Liver (tissue), 9 donors: ENCODE data around the gene MTFR1L. TPM values are rescaled to one million over a fixed set of nuclear protein-coding genes. Genes with fewer than 3 reads are reported as not detected.

Experiments
- DNase-seq: peaks from one replicate; pipeline ENCODE4 v3.0.0-alpha.2; 2017; ENCODE audit warnings: low spot score
- H3K27ac ChIP-seq, 2 donors: one replicate each; pipeline ENCODE4 v1.7.0; 2013; ENCODE audit warnings: inconsistent platforms in 2 of 2, low read length in 2 of 2, control low read depth in 1 of 2, low read depth in 1 of 2, mild to moderate bottlenecking in 1 of 2
- H3K27me3 ChIP-seq, 4 donors: one replicate each; pipeline versions ENCODE4 v1.6.1 to v1.7.0; 2013; ENCODE audit warnings: low read length in 3 of 4, inconsistent platforms in 1 of 4, mild to moderate bottlenecking in 1 of 4, moderate library complexity in 1 of 4; ENCODE audit not compliant: control insufficient read depth in 4 of 4, insufficient read depth in 4 of 4
- H3K36me3 ChIP-seq, 4 donors: one replicate each; pipeline versions ENCODE4 v1.6.1 to v1.7.0; 2013; ENCODE audit warnings: low read length in 3 of 4, mild to moderate bottlenecking in 3 of 4, low read depth in 1 of 4, moderate library complexity in 1 of 4; ENCODE audit not compliant: control insufficient read depth in 4 of 4, insufficient read depth in 3 of 4
- H3K4me1 ChIP-seq, 4 donors: one replicate each; pipeline versions ENCODE4 v1.6.1 to v1.7.0; 2013; ENCODE audit warnings: low read length in 3 of 4, mild to moderate bottlenecking in 3 of 4, moderate library complexity in 1 of 4; ENCODE audit not compliant: control insufficient read depth in 4 of 4, insufficient read depth in 4 of 4
- H3K4me3 ChIP-seq, 3 donors: one replicate each; pipeline versions ENCODE4 v1.6.1 to v1.7.0; 2013; ENCODE audit warnings: low read length in 3 of 3, control low read depth in 1 of 3, low read depth in 1 of 3, mild to moderate bottlenecking in 1 of 3
- H3K9ac ChIP-seq, 2 donors: one replicate each; pipeline ENCODE4 v1.7.0; 2013; ENCODE audit warnings: low read length in 2 of 2, mild to moderate bottlenecking in 2 of 2, moderate library complexity in 2 of 2, control low read depth in 1 of 2, low read depth in 1 of 2
- H3K9me3 ChIP-seq, 4 donors: one replicate each; pipeline versions ENCODE4 v1.6.1 to v1.7.0; 2013; ENCODE audit warnings: low read length in 3 of 4; ENCODE audit not compliant: control insufficient read depth in 4 of 4
- EGR1 ChIP-seq, 2 donors: IDR thresholded peaks; 2 replicates each; pipeline ENCODE4 v1.6.1; 2016 to 2018; ENCODE audit warnings: antibody characterized with exemption in 2 of 2, low read depth in 2 of 2
- FOXA1 ChIP-seq: IDR thresholded peaks from 2 replicates; pipeline ENCODE4 v1.6.1; 2016; ENCODE audit warnings: antibody characterized with exemption
- FOXA2 ChIP-seq: IDR thresholded peaks from 2 replicates; pipeline ENCODE4 v1.6.1; 2016; ENCODE audit warnings: antibody characterized with exemption
- GABPA ChIP-seq, 2 donors: IDR thresholded peaks in 1 of 2; conservative IDR thresholded peaks in 1 of 2; 2 replicates each; pipeline ENCODE4 v1.6.1; 2016; ENCODE audit warnings: antibody characterized with exemption in 2 of 2, mild to moderate bottlenecking in 1 of 2, moderate library complexity in 1 of 2
- HNF4A ChIP-seq, 2 donors: conservative IDR thresholded peaks; 2 replicates each; pipeline ENCODE4 v1.6.1; 2016; ENCODE audit warnings: antibody characterized with exemption in 2 of 2, mild to moderate bottlenecking in 2 of 2
- HNF4G ChIP-seq: IDR thresholded peaks from 2 replicates; pipeline ENCODE4 v1.6.1; 2016; ENCODE audit warnings: antibody characterized with exemption
- JUND ChIP-seq, 2 donors: IDR thresholded peaks; 2 replicates each; pipeline ENCODE4 v1.6.1; 2016; ENCODE audit warnings: antibody characterized with exemption in 2 of 2
- NR2F2 ChIP-seq: IDR thresholded peaks from 2 replicates; pipeline ENCODE4 v1.6.1; 2016; ENCODE audit warnings: antibody characterized with exemption
- RAD21 ChIP-seq, 2 donors: IDR thresholded peaks; 2 replicates each; pipeline ENCODE4 v1.6.1; 2016; ENCODE audit warnings: antibody characterized with exemption in 2 of 2, mild to moderate bottlenecking in 2 of 2
- RXRA ChIP-seq, 2 donors: IDR thresholded peaks; 2 replicates each; pipeline ENCODE4 v1.6.1; 2017 to 2018; ENCODE audit warnings: antibody characterized with exemption in 2 of 2, mild to moderate bottlenecking in 1 of 2
- SP1 ChIP-seq: IDR thresholded peaks from 2 replicates; pipeline ENCODE4 v1.6.1; 2018; ENCODE audit warnings: antibody characterized with exemption, mild to moderate bottlenecking
- TAF1 ChIP-seq: conservative IDR thresholded peaks from 2 replicates; pipeline ENCODE4 v1.6.1; 2016; ENCODE audit warnings: antibody characterized with exemption, mild to moderate bottlenecking
- YY1 ChIP-seq: IDR thresholded peaks from 2 replicates; pipeline ENCODE4 v1.6.1; 2016; ENCODE audit warnings: antibody characterized with exemption, mild to moderate bottlenecking
- WGBS: extraction: QIAGEN DNeasy Blood & Tissue Kit; methylation state at CpG from one replicate; pipeline ENCODE4 v1.1.7; 2013; 5-methylcytosine and 5-hydroxymethylcytosine counted together
- polyA plus RNA-seq, 2 donors: library from polyadenylated mRNA; stranded (reverse) in 1 of 2; unstranded in 1 of 2; fragments of 200-250 nt in 1 of 2; fragments of >200 nt in 1 of 2; fragmentation: Nextera tagmentation in 1 of 2; extraction: Ambion mirVana in 1 of 2; gene quantifications; one replicate each; pipeline versions ENCODE4 v1.2.1 to v1.2.3, GENCODE V29; 2013 to 2015
- total RNA-seq, 2 donors: library from RNA; depleted of rRNA; stranded (reverse); fragments of >200 nt; gene quantifications; one replicate each; pipeline ENCODE4 v1.2.3, GENCODE V29; 2014
- TF ChIP-seq, protein P1 (sequence below): IDR thresholded peaks from 2 replicates; pipeline ENCODE4 v1.6.1; 2016; ENCODE audit warnings: antibody characterized with exemption
- TF ChIP-seq, protein P2 (sequence below): IDR thresholded peaks from 2 replicates; pipeline ENCODE4 v1.6.1; 2016; ENCODE audit warnings: antibody characterized with exemption
- TF ChIP-seq, protein P3 (sequence below): IDR thresholded peaks from 2 replicates; pipeline ENCODE4 v1.6.1; 2016; ENCODE audit warnings: antibody characterized with exemption
- TF ChIP-seq, protein P4 (sequence below): IDR thresholded peaks from 2 replicates; pipeline ENCODE4 v1.6.1; 2016; ENCODE audit warnings: antibody characterized with exemption, mild to moderate bottlenecking
- TF ChIP-seq, protein P5 (sequence below): fragments of 150-350 bp; IDR thresholded peaks from 2 replicates; pipeline ENCODE4 v1.5.1; 2017; ENCODE audit warnings: improper control_type of control experiment, low read depth, low read length; ENCODE audit not compliant: missing input control
- donor health status: healthy.
- donor health status: healthy.
- donor health status: healthy.
- donor health status: healthy.
- donor health status: healthy.

The MTFR1L gene
- total and polyA plus RNA-seq, 4 donors: 22.5 to 48.4 (median 40.2) TPM

DNA sequence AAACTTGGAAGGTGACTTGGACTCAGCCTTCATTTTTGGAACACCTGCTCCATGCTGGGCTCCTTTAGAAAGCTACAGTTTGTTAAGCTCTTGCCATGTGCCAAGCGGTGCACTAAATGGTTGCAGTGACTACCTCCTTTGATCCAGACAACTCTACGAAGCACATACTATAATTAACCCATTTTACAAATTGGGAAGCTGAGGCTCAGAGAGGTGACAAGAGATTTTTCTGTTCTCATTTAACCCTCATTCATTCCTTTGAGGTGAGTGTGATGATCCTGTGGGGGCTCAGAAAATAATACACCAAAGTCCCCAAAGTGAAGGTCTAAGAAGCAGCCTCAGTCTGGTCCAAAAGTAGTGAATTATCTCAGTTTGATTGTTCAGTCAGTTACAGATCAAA lies 57.4 kb downstream of the MTFR1L start:
- 94% methylated on average over 2 of the region's 2 CpGs for WGBS
- no peak overlapping the region for H3K27ac ChIP-seq
- H3K9ac ChIP-seq: no peak overlapping the region
- H3K9me3 ChIP-seq: no peaks in the 10 kb centered on the region
- DNase-seq: no peak
- TF ChIP-seq EGR1 (IDR thresholded peaks at IDR 0.05; ENCODE audit: low read depth in 2 of 2) (no peak), HNF4G (no peak), YY1 (no peak), NR2F2 (no peak), HNF4A (conservative IDR thresholded peaks at IDR 0.05) (no peak), RAD21 (IDR thresholded peaks at IDR 0.05) (no peak), TAF1 (no peak), SP1 (no peak), FOXA1 (no peak), RXRA (IDR thresholded peaks at IDR 0.05) (no peak), FOXA2 (no peak), JUND (IDR thresholded peaks at IDR 0.05) (no peak), GABPA (IDR thresholded peaks at IDR 0.05 in 1 of 2, conservative IDR thresholded peaks at IDR 0.05 in 1 of 2) (no peak)
- TF ChIP-seq, protein P1, sequence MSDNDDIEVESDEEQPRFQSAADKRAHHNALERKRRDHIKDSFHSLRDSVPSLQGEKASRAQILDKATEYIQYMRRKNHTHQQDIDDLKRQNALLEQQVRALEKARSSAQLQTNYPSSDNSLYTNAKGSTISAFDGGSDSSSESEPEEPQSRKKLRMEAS: no peak
- TF ChIP-seq, protein P2, sequence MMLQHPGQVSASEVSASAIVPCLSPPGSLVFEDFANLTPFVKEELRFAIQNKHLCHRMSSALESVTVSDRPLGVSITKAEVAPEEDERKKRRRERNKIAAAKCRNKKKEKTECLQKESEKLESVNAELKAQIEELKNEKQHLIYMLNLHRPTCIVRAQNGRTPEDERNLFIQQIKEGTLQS: no peak
- TF ChIP-seq, protein P3, sequence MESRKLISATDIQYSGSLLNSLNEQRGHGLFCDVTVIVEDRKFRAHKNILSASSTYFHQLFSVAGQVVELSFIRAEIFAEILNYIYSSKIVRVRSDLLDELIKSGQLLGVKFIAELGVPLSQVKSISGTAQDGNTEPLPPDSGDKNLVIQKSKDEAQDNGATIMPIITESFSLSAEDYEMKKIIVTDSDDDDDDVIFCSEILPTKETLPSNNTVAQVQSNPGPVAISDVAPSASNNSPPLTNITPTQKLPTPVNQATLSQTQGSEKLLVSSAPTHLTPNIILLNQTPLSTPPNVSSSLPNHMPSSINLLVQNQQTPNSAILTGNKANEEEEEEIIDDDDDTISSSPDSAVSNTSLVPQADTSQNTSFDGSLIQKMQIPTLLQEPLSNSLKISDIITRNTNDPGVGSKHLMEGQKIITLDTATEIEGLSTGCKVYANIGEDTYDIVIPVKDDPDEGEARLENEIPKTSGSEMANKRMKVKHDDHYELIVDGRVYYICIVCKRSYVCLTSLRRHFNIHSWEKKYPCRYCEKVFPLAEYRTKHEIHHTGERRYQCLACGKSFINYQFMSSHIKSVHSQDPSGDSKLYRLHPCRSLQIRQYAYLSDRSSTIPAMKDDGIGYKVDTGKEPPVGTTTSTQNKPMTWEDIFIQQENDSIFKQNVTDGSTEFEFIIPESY: no peak
- TF ChIP-seq, protein P4, sequence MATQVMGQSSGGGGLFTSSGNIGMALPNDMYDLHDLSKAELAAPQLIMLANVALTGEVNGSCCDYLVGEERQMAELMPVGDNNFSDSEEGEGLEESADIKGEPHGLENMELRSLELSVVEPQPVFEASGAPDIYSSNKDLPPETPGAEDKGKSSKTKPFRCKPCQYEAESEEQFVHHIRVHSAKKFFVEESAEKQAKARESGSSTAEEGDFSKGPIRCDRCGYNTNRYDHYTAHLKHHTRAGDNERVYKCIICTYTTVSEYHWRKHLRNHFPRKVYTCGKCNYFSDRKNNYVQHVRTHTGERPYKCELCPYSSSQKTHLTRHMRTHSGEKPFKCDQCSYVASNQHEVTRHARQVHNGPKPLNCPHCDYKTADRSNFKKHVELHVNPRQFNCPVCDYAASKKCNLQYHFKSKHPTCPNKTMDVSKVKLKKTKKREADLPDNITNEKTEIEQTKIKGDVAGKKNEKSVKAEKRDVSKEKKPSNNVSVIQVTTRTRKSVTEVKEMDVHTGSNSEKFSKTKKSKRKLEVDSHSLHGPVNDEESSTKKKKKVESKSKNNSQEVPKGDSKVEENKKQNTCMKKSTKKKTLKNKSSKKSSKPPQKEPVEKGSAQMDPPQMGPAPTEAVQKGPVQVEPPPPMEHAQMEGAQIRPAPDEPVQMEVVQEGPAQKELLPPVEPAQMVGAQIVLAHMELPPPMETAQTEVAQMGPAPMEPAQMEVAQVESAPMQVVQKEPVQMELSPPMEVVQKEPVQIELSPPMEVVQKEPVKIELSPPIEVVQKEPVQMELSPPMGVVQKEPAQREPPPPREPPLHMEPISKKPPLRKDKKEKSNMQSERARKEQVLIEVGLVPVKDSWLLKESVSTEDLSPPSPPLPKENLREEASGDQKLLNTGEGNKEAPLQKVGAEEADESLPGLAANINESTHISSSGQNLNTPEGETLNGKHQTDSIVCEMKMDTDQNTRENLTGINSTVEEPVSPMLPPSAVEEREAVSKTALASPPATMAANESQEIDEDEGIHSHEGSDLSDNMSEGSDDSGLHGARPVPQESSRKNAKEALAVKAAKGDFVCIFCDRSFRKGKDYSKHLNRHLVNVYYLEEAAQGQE: no peak
- TF ChIP-seq, protein P5, sequence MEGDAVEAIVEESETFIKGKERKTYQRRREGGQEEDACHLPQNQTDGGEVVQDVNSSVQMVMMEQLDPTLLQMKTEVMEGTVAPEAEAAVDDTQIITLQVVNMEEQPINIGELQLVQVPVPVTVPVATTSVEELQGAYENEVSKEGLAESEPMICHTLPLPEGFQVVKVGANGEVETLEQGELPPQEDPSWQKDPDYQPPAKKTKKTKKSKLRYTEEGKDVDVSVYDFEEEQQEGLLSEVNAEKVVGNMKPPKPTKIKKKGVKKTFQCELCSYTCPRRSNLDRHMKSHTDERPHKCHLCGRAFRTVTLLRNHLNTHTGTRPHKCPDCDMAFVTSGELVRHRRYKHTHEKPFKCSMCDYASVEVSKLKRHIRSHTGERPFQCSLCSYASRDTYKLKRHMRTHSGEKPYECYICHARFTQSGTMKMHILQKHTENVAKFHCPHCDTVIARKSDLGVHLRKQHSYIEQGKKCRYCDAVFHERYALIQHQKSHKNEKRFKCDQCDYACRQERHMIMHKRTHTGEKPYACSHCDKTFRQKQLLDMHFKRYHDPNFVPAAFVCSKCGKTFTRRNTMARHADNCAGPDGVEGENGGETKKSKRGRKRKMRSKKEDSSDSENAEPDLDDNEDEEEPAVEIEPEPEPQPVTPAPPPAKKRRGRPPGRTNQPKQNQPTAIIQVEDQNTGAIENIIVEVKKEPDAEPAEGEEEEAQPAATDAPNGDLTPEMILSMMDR: no peak
- peaks cover 12 to 54% (median 44%) of the 10 kb centered on the region in 4 donors for H3K4me1 ChIP-seq
- no peaks in the 10 kb centered on the region for H3K27me3 ChIP-seq
- no peaks in the 10 kb centered on the region for H3K36me3 ChIP-seq
- no peak overlapping the region for H3K4me3 ChIP-seq
